GM21576 (cell line): ENCODE results near the gene MST1.

Source experiments
- ATAC-seq: cut with Tn5 transposase; IDR thresholded peaks from one replicate; pipeline ENCODE4 v1.9.1; 2021; ENCODE audit warnings: mild to moderate bottlenecking, moderate library complexity; ENCODE audit not compliant: unreplicated experiment

The MST1 gene

DNA sequence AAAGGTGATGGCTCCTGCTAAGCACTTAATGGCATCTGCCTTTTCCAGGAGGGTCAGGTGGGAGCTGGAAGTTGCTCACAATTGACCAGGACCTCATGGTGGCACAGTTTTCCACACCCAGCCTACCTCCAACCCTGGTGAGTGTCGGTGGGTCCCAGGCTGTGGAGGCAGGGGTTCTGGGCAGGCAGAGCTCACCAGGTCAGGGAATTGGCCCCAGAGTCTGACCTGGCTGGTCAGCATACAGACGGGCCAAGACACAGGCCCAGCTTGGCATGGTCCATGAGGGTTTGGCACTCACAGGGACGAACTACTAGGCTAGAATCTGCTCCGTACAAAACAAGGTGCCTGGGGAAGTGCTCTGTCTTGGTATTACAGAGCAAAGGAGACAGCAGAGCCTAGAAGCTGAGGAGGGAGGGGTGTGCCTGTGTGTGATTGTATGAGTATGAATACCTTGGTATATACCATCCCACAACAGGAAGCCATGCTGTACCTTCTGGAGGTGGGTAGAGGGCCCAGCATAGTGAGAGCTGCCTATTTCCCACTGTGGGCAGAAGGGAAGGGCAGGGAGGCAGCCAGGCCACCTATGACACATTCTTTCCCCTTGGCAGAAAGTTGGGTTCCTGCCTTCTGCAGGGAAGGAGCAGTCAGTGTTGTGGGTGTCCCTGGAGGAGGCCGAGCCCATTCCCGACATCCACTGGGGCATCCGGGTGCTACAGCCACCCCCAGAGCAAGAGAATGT is 8.6 kb downstream of the MST1 start:
- no peak for ATAC-seq

DNA sequence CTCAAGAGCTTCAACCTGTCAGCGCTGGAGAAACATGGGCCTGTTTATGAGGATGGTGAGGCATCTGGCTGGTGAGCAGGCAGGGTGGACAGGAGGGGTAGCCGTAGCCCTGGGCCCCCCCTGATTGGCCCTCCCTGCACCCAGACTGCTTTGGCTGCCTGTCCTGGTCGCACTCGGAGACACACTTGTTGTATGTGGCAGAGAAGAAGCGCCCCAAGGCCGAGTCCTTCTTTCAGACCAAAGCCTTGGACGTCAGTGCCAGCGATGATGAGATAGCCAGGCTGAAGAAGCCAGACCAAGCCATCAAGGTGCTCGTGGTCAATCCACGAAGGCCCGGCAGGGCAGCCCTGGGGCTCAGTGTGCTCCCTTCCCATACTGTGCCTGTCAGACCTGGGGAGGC is 13.4 kb downstream of the MST1 start:
- no peak for ATAC-seq

DNA sequence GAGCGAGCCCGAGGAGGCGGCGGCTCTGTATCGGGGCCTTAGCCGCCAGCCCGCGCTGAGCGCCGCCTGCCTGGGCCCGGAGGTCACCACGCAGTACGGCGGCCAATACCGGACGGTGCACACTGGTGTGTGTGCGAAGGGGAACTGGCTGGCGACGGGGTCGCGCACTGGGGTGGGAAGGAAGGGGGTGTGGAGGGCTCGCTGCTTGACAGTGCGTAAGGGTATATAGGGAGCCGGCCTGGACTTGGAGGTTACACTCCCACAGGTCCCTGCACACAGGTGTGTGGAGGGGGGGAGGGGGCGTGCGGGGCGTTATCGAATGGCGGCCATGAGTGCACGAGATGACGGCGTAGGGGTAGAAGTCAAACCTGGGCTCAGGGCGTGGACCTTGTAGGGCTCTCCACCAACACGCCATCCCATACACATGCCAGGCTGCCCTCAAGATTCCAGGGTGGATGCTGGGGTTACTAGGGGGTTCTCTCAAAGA is 14.7 kb downstream of the MST1 start:
- peak; percentile 13 for ATAC-seq

DNA sequence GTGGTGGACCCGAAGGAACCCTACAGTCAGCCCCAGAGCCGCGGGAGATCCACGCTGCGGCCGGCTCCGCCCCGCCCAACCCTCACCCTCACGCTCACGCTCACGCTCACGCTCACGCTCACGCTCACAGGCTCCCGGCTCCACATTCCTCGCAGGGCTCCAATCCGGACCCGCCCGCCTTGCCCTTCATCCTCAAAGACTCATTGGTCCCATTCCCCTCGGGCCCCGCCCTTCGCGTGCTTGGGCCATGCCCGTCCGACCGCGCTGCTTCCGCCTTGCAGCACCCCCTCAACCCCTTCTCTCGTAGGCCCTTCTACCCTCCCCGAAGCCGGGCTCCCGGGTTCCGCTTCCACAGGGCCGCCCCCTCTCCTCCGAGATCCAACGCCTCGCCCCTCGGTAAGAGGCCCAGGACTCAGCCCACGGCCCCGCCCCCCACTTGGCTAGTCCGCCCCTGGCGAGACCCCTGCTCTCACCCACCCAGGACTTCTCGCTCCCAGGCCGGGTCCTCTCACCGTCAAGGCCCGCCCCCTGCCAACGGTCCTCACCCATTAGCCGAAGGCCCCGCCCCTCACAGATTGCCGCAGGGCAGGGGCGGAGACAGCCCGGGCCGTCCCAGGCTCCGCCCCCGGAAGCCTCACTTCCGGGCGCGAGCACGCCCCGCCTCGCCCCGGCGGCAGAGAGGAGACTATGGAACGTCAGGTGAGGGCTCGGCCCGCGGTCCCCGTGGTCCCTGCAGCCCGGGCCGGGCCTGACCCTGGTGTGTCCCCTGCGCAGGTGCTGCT is 15.4 kb downstream of the MST1 start, which contains the start of gene APEH:
TSS of gene APEH (plus strand) at position 637 of the 782 bp plus-strand sequence. CDS start at position 688, 51 bp downstream.
- peak; percentile 77 for ATAC-seq

DNA sequence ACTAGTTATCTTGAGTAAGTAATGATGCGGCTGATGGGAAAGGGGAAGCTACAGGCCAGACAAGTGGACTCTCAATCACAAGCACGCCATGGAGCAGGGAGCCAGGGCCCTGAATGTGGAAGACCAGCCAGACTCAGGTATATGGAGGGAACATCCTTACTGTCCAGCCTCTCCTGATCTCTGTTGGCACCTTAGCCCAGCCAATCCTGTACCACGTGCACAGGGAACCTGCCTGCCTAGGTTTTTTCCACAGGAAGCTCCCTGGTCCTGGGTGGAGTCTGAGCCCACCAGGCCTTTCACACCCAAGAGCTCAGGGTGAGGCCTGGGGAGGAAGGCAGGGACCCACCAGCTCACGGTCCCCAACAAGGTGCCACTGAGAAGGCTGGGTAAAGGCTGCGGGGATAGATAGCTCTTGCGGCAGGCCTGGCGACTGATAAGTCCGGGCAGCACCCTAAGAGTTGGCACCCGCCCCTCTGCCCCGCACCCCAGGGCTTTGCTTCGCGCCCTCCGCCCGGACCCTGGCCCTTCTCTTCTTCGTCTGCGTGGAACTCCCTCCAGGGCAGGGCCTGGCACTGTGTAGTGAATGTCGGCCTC is 16.1 kb downstream of the MST1 start:
- ATAC-seq = no peak

DNA sequence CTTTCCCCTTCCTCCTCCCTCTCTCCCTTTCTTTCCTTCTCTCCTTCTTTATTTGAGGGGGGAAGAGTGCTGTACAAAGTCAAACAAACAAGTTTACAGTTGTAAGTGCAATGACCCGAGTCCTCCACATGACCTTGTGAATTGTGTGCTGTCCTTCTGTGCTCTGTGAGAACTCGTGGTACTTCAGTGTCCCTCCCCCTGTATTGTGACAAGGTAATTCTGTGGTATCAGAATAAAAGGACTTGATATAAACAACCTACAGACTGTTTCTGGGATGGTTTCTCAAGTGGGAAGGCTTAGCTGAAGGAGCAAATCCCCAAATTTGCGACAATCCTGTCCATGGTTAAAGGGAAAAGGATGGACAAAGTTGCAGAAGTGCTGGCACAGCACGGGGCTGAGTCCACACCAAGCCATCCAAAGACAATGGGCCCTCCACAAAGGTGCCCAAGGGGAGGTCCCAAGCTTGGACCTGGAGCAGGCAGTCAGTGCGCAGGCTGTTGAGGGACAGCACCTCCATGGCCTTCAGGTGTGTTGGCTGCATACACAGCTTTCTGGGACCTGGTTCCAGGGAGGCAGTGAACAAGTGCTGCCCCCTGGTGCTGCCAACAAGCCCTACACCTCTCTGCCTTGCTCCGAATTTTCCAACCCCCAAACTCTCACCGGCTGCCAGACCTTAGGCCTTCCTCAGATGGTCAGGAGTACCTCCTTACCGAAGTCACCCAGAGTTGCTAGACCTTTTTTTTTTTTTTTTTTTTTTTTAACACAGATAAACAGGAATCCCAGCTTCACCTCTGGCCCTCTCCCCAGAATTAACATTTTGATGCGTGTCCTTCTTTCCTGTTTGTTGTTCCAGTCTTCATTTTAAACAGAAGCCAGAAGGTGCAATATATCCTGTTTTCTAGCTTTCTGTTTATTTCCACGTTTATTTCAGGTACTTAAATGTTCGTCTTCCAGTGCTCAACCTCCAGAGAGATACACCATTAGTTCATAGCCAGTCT is 17.7 kb downstream of the MST1 start:
- no peak for ATAC-seq

DNA sequence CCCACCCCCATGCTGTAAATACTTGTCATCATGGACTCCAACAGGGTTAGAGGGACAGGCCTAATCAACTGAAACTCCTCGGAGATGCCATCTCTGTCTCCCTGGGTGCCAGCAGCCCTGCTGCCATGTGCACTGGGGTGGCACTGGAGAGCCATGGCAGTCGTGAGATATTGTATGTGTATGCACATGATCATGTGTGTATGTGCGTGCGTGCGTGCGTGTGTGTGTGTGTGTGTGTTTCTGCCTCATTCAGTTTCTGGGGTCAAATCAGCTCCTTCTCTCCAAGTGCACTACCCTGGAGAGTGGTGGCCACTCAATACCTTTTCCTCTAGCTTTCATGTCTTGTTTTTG is 18.4 kb downstream of the MST1 start:
- ATAC-seq = no peak

DNA sequence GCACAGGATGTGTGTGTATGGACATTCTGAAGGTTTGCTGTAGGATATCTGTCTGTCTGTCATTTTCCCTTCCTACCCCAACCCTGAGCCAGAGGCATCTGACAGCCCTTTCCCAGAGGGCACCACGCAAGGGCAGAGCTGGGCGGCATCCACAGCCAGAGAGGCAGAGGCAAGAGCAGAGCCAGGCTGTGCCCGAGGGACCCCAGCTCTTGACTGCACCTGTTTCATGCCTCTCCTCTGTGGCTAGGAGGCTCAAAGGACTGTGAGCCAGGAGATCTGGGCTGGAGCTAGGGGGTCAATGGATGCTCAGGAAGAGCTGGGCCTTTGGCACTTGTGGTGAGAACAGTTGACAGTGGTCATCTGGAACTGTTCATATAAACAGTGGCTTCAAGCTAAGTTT is 19.9 kb downstream of the MST1 start:
- ATAC-seq = no peak

DNA sequence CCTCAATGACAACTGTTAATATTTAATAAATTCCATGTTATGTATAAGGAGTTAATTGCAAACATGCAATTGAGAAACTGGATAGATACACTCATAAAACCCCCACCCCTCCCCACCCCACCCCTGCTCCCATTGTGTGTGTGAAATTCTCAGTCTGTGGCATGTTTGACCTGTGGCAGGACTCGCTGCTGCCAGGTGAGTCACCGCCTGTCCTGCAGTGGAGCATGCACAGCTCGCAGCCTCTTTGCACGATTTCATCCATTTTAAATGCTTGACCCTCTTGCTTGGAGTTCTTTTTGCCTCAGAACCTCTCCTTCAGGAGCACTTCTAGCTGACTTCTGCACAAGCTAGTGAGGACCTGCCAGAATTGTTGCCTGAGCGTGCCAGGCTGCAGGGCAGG is 20.4 kb downstream of the MST1 start:
- ATAC-seq = no peak

DNA sequence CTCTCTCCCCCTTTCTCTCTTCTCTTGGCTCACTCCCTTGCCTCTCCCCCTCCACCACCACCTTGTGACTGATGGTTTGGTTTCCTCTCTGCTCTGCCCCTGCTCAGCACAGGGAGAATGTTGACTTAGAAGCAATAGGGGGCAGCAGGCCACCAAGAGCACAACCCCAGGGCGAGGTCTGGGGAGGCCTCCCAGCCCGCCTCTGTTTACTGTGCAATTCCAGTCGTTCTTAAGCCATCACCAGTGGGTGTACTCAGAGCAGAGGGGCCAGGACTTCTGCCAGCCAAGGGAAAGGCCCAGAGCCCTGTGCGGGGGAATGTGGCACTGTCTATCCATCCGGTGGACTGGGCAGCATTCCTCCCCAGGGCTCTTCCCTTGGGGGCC is 20.9 kb downstream of the MST1 start:
- ATAC-seq = no peak

DNA sequence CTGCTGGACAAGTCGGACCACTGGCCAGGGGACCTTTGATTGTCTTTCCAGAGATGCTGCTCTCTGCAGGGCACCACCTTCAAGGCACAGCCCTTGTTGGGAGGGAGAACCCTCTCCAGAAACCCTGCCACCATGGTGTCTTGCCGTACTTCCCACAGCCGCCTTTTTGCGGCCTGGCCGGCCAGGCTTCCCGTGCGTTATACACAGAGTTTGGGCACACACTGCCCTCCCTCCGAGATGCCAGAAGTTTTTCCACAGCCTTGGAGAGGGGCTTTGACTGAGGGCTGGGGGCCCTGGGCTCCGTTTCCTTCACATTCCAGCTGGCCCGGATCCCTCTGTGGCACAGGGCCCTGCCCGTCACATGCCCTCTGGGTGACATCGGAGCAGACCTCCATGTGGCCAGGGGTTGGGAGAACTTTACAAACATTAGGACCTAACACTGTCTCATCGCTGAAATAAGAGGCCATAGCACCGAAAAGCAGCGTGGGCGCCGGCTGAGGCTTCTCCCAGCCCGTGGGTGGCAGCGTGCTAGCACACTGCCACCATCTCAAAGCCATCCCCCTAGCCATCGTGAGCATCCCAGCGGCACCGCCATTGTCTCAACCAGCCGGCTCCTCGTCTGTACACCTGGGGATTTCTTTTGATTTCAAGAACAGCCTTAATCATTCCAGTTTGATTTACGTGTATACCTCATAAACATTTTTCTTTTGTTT is 21.4 kb downstream of the MST1 start:
- no peak for ATAC-seq

DNA sequence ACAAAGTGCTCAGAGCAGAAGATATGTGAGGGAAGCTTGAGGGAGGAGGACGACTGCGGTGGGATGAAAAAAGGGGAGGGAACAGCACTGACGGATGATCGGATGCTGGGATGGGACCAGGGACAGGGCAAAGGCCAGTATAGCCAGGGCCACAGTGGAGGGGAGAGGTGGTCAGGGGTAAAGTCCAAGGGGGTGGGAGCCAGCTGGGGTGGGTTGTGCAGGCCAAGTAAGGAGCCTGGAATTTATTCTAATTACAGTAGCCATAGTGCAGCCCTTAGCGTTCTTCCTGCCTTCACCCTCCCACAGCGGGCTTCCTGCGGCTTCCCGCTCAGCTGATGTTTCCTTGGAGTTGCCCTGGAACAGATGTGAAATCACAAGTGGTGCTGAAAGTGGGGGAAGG is 22.7 kb downstream of the MST1 start:
- no peak for ATAC-seq

DNA sequence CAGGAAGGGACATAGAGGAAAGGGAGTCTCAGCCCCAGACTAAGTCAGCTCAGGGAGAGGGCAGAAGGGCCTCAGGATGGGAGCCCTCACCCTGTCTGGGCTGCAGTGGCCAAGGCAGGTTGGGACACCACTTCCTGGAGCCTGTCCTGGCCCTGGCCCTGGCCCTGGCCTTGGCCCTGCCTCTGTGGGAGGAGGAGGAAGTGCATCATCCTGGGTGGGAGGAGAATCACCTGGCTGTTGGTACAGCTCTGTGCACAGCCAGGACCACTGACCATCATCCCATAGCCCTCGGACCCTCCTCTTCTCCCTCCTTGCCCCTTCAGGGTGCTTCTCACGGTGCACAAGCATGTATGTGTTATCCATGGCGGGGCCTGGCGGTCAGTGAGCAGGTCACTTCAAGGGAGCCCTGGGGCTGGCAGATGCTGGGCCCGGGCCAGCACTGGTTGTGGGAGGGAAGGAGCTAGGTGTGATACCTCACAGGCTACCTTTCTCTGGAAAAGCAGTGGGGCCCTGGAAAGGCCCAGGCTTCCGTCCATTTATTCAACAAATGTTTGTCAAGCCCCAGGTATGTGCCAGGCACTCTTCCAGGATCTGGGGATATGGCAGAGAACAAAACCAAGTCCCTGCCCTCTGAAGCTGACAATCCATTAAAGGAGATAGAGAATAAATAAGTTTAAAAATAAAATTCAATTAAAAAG is 23.3 kb downstream of the MST1 start:
- ATAC-seq = no peak

DNA sequence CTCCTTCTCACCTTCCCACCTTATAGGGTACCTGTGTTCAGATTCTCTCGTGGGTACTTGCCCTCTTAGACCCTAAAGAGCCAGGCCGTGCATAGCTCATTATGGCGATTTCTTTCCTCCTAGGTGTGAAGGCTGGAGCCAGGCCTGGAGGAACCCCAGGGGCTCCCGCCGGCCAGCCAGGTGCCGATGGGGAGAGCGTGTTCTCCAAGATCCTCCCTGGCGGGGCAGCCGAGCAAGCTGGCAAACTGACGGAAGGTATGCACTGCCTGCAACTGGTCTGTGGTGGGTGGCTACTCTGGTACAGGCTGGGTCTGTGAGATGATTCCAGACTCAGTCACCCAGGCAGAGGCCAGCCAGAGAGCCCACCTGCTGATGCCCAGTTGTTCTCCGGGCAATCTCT is 25.0 kb downstream of the MST1 start:
- ATAC-seq = no peak

DNA sequence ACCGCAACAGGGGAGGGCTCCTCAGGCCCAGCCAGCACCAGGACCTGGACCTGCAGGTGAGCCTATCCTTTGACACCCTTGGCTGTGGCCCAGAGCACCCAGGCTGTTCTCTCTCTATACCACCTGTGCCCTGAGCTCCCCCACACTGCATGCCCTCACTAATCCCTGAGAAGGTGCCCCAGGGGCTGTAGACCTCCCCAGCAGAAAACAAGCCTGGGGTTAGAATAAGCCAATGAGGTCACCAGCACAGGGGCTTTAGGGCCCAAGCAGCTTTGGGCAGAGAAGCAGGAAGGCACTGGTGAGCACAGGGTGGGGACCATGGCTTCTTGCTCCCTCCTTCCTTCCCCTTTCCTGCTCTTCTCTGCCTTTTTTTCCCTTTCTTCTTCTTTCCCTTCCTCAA is 25.4 kb downstream of the MST1 start:
- no peak for ATAC-seq

DNA sequence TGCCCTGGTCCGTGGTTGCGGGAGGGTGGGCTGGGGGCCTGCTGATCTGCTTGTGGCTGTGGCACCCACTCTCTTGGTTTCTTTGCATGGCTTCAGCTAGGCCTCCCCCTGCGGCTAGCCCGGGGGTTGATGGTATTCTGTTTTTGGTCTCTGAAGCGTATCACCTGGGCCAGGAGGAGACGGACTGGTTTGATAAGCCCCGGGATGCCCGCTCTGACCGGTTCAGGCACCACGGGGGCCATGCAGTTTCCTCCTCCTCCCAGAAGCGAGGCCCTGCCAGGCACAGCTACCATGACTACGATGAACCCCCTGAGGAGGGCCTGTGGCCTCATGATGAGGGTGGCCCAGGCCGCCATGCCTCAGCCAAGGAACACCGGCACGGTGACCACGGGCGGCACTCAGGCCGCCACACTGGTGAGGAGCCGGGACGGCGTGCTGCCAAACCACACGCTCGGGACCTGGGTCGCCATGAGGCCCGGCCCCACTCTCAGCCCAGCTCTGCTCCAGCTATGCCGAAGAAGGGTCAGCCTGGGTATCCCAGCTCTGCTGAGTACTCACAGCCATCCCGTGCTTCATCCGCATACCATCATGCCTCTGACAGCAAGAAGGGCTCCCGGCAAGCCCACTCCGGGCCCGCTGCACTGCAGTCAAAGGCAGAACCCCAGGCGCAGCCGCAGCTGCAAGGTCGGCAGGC is 26.4 kb downstream of the MST1 start:
- no peak for ATAC-seq

DNA sequence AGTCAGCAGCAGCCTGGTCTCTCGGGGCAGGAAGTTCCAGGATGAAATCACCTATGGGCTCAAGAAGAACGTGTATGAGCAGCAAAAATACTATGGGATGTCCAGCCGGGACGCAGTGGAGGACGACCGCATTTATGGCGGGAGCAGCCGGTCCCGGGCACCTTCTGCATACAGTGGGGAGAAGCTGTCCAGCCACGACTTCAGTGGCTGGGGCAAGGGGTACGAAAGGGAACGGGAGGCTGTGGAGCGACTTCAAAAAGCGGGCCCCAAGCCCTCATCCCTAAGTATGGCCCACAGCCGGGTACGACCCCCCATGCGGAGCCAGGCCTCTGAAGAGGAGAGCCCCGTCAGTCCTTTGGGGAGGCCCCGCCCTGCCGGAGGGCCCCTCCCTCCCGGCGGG is 27.3 kb downstream of the MST1 start:
- no peak for ATAC-seq

DNA sequence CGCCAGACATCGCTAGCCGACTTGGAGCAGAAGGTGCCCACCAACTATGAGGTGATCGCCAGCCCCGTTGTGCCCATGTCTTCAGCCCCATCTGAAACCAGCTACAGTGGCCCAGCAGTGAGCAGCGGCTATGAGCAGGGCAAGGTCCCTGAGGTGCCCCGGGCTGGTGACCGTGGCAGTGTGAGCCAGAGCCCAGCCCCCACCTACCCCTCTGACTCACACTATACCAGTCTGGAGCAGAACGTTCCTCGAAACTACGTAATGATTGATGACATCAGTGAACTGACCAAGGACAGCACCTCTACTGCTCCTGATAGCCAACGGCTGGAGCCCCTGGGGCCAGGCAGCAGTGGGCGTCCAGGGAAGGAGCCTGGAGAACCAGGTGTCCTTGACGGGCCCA is 28.0 kb downstream of the MST1 start:
- no peak for ATAC-seq

DNA sequence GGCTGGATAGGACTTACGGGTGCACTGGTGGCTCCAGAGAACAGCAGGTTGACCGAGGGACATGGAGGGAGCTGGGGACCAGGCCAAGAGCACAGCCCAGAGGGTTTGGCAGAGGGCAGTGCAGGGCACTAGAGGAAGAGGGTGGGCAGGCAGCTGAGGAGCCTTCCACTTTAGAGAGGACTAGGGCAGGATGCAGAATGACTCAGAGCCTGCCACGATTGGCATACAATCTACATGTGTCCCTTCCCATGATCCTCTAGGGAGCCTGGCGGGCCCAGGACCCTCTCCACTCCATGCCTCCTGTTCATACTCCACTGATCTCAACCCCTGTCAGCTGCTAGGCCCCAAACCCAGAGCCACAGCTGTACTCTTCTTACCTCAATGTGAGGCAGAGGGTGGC is 29.5 kb downstream of the MST1 start:
- ATAC-seq = no peak
